K562 (cell line): ENCODE data around the gene TRMT10B. TPM values are rescaled to one million over a fixed set of nuclear protein-coding genes. Genes with fewer than 3 reads are reported as not detected.

Experiments used
- ARID2 ChIP-seq: fragments of 450-650 bp; IDR thresholded peaks from 2 replicates; pipeline ENCODE4 v1.6.1; 2017; ENCODE audit warnings: antibody characterized with exemption, mild to moderate bottlenecking
- CBX3 ChIP-seq, 2 experiments: IDR thresholded peaks; 1 replicate in 1 of 2; 2 replicates in 1 of 2; pipeline ENCODE4 v1.6.1; 2012; ENCODE audit warnings: inconsistent platforms in 2 of 2, low read length in 2 of 2, borderline replicate concordance in 1 of 2, control low read depth in 1 of 2
- CEBPB ChIP-seq: fragments of 450-650 bp; IDR thresholded peaks from 2 replicates; pipeline ENCODE4 v1.6.1; 2016; ENCODE audit warnings: missing genetic modification characterization, missing compliant biosample characterization
- CEBPG ChIP-seq, 3 experiments: fragments of 200-800 bp in 1 of 3; sonication (Bioruptor generic) in 1 of 3; sonication (generic) in 1 of 3; formaldehyde crosslinking in 1 of 3; IDR thresholded peaks in 2 of 3; conservative IDR thresholded peaks in 1 of 3; 2 replicates each; pipeline versions ENCODE4 v1.6.1 to v1.8.0; 2016 to 2022; ENCODE audit warnings: missing compliant biosample characterization in 2 of 3, missing genetic modification characterization in 2 of 3, mild to moderate bottlenecking in 1 of 3, missing genetic modification reagents in 1 of 3
- CREM ChIP-seq: IDR thresholded peaks from 2 replicates; pipeline ENCODE4 v1.6.1; 2014; ENCODE audit warnings: antibody characterized with exemption, low read depth
- EP400 ChIP-seq: fragments of 450-650 bp; IDR thresholded peaks from 2 replicates; pipeline ENCODE4 v1.6.1; 2017; ENCODE audit warnings: antibody characterized with exemption, mild to moderate bottlenecking, moderate library complexity
- ETV1 ChIP-seq: fragments of 450-650 bp; conservative IDR thresholded peaks from 2 replicates; pipeline ENCODE4 v1.6.1; 2016; ENCODE audit warnings: missing genetic modification characterization, control low read depth, low read depth, missing compliant biosample characterization
- FOXJ3 ChIP-seq: sonication (generic); formaldehyde crosslinking; IDR thresholded peaks from 2 replicates; pipeline ENCODE4 v1.4.0; 2020; ENCODE audit warnings: mild to moderate bottlenecking, missing genetic modification reagents
- GMEB1 ChIP-seq: fragments of 250-450 bp; sonication (Bioruptor Pico); IDR thresholded peaks from 2 replicates; pipeline ENCODE4 v1.4.0; 2020; ENCODE audit warnings: mild to moderate bottlenecking
- HDAC1 ChIP-seq, 2 experiments: fragments of 450-650 bp; IDR thresholded peaks; 2 replicates each; pipeline ENCODE4 v1.6.1; 2016 to 2017; ENCODE audit warnings: inconsistent platforms in 1 of 2, mild to moderate bottlenecking in 1 of 2, moderate library complexity in 1 of 2
- HNRNPLL ChIP-seq: fragments of 200-400 bp; formaldehyde crosslinking; IDR thresholded peaks from 2 replicates; pipeline ENCODE4 v1.6.1; 2017; ENCODE audit warnings: low read length, low read depth, mild to moderate bottlenecking; ENCODE audit not compliant: poor library complexity, severe bottlenecking
- TAF1 ChIP-seq: IDR thresholded peaks from 2 replicates; pipeline ENCODE4 v1.6.1; 2011; ENCODE audit warnings: mild to moderate bottlenecking, low read length, moderate library complexity; ENCODE audit not compliant: insufficient read depth, control insufficient read depth, severe bottlenecking; ENCODE audit errors: extremely low read depth
- TBP ChIP-seq: optimal IDR thresholded peaks from 2 replicates; pipeline ENCODE3; 2011; ENCODE audit warnings: low read depth, low read length, improper control_type of control experiment
- ZBTB11 ChIP-seq, 3 experiments: fragments of 200-800 bp in 1 of 3; fragments of 250-450 bp in 1 of 3; fragments of 450-650 bp in 1 of 3; sonication (Bioruptor Pico) in 1 of 3; sonication (Bioruptor generic) in 1 of 3; formaldehyde crosslinking in 1 of 3; IDR thresholded peaks; 2 replicates each; pipeline versions ENCODE4 v1.6.1 to v1.8.0; 2016 to 2022; ENCODE audit warnings: mild to moderate bottlenecking in 2 of 3, missing genetic modification characterization in 2 of 3, missing compliant biosample characterization in 1 of 3, moderate library complexity in 1 of 3
- ZNF583 ChIP-seq: fragments of 250-450 bp; sonication (Bioruptor Pico); IDR thresholded peaks from 2 replicates; pipeline ENCODE4 v1.4.0; 2020
- polyA plus RNA-seq, 8 experiments: library from polyadenylated mRNA; depleted of rRNA in 4 of 8; stranded (reverse) in 5 of 8; unstranded in 3 of 8; fragments of >200 nt; fragmentation: Nextera tagmentation in 2 of 8; fragmentation: Illumina TruSeq in 1 of 8; extraction: Ambion mirVana in 2 of 8; extraction: Trizol in 1 of 8; gene quantifications; 2 replicates each; pipeline versions ENCODE4 v1.2.1 to v1.2.3, GENCODE V29; 2011 to 2014; ENCODE audit warnings: inconsistent platforms in 1 of 8, missing spikeins in 1 of 8
- total RNA-seq, 7 experiments: library from RNA; depleted of rRNA in 6 of 7; stranded (reverse); fragments of >200 nt in 6 of 7; fragmentation: Illumina TruSeq in 2 of 7; extraction: Trizol in 2 of 7; gene quantifications; 2 replicates each; pipeline versions ENCODE4 v1.2.1 to v1.2.3, GENCODE V29; 2011 to 2021; ENCODE audit warnings: low replicate concordance in 1 of 7
- TF ChIP-seq, protein P1 (sequence below): fragments of 150-350 bp; IDR thresholded peaks from 2 replicates; pipeline ENCODE4 v1.6.1; 2014; ENCODE audit warnings: low read depth, mild to moderate bottlenecking, low read length, borderline replicate concordance

TRMT10B gene
- total and polyA plus RNA-seq, 9 of the 15 experiments (the other 6 are each of a cell fraction or from before 2014, with no cell fraction given), result 2.9 to 13.4 (median 7.0) TPM

DNA sequence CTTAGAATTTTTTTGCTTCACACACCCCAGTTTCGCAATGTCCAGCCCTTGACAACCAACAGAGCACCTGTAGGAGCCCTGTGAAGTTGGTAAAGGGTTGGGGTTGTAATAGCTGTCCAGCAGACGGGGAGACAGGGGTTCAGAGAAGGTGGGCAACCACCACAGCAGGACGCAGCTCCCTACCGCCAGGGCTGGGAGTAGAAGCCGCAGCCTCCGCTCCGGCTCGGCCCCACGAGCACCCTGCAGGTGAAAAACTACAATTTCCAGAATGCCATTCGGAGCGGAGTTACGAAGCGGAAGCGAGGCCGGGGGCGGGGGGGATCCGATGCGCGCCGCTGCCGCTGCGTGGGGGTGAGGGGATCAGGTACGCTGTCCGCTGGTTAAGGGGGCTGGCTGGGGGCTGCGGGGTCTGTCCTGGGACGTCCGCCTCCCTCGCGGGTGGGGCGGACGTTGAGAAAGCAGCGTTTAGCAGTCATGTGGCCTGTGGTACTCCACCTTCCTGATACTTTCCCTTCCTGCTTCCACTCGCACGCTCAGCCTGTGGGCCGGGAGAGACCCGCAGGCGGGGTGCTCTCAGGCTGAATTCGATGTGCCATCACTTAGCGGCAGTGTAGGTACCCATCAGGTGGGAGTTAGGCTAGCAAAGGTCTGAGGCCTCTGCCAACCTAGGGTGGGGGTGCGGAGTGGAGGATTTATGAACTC is at the start of gene TRMT10B (continued):
- TF ChIP-seq GMEB1 (CRISPR knock-in tag) (peak; percentile 54), CBX3 (IDR thresholded peaks at IDR 0.05; ENCODE audit: borderline replicate concordance in 1 of 2, low read length in 2 of 2) (peak in 1 of 2 experiments; percentile 7; a peak in 1 of 3 replicates), FOXJ3 (CRISPR knock-in tag) (no peak), ARID2 (no peak), TAF1 (peak; percentile 57), CEBPB (tag) (peak; percentile 98), HDAC1 (IDR thresholded peaks at IDR 0.05) (peak in 1 of 2 experiments; percentile 37; a peak in 2 of 4 replicates), TBP (peak; percentile 26), EP400 (peak; percentile 77; the same call in 1 of the 2 replicates), CREM (peak; percentile 78), ZNF583 (CRISPR knock-in tag) (no peak), ZBTB11 (CRISPR knock-in tag; IDR thresholded peaks at IDR 0.05) (peak in 1 of 3 experiments; percentile 65; a peak in 1 of 6 replicates), ETV1 (tag) (peak; percentile 69), CEBPG (CRISPR knock-in tag; IDR thresholded peaks at IDR 0.05) (peak; percentile 81), CEBPG (tag; conservative IDR thresholded peaks at IDR 0.05 in 1 of 2, IDR thresholded peaks at IDR 0.05 in 1 of 2) (peak; percentile 70 to 89), HNRNPLL (peak; percentile 41)
- TF ChIP-seq, protein P1, sequence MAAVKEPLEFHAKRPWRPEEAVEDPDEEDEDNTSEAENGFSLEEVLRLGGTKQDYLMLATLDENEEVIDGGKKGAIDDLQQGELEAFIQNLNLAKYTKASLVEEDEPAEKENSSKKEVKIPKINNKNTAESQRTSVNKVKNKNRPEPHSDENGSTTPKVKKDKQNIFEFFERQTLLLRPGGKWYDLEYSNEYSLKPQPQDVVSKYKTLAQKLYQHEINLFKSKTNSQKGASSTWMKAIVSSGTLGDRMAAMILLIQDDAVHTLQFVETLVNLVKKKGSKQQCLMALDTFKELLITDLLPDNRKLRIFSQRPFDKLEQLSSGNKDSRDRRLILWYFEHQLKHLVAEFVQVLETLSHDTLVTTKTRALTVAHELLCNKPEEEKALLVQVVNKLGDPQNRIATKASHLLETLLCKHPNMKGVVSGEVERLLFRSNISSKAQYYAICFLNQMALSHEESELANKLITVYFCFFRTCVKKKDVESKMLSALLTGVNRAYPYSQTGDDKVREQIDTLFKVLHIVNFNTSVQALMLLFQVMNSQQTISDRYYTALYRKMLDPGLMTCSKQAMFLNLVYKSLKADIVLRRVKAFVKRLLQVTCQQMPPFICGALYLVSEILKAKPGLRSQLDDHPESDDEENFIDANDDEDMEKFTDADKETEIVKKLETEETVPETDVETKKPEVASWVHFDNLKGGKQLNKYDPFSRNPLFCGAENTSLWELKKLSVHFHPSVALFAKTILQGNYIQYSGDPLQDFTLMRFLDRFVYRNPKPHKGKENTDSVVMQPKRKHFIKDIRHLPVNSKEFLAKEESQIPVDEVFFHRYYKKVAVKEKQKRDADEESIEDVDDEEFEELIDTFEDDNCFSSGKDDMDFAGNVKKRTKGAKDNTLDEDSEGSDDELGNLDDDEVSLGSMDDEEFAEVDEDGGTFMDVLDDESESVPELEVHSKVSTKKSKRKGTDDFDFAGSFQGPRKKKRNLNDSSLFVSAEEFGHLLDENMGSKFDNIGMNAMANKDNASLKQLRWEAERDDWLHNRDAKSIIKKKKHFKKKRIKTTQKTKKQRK, result no peak
